ENCODE results near the gene EDAR.

The EDAR gene

GRCh38 chr2:109029490-109030201 is 40.6 kb upstream of the EDAR start:
- no peak overlapping the region for H3K4me3 ChIP-seq (ENCODE audit: low read depth, low read length)
- DNase-seq (ENCODE audit: low read depth), result no peak
- in situ Hi-C loops (cut with HindIII; ENCODE audit: low sequenced_read_pairs), result no loop called here
- no peak for TF ChIP-seq CTCF (IDR thresholded peaks at IDR 0.05; ENCODE audit: low read depth, low read length, missing control alignments)

GRCh38 chr2:109028738-109029489 is 39.9 kb upstream of the EDAR start:
- in situ Hi-C loops (cut with HindIII; ENCODE audit: low sequenced_read_pairs), result no loop called here
- TF ChIP-seq CTCF (IDR thresholded peaks at IDR 0.05; ENCODE audit: low read depth, low read length, missing control alignments), result no peak
- no peak overlapping the region for H3K4me3 ChIP-seq (ENCODE audit: low read depth, low read length)
- no peak for DNase-seq (ENCODE audit: low read depth)

GRCh38 chr2:109028277-109028676 is 39.3 kb upstream of the EDAR start:
- DNase-seq (ENCODE audit: low read depth), result no peak
- no peak overlapping the region for H3K4me3 ChIP-seq (ENCODE audit: low read depth, low read length)
- in situ Hi-C loops (cut with HindIII; ENCODE audit: low sequenced_read_pairs), result no loop called here
- no peak for TF ChIP-seq CTCF (IDR thresholded peaks at IDR 0.05; ENCODE audit: low read depth, low read length, missing control alignments)

GRCh38 chr2:109027702-109028101 is 38.7 kb upstream of the EDAR start:
- DNase-seq (ENCODE audit: low read depth), result no peak
- no peak for TF ChIP-seq CTCF (IDR thresholded peaks at IDR 0.05; ENCODE audit: low read depth, low read length, missing control alignments)
- no peak overlapping the region for H3K4me3 ChIP-seq (ENCODE audit: low read depth, low read length)
- in situ Hi-C loops (cut with HindIII; ENCODE audit: low sequenced_read_pairs), result no loop called here

GRCh38 chr2:109024477-109024876 is 35.5 kb upstream of the EDAR start:
- no peak for DNase-seq (ENCODE audit: low read depth)
- no peak overlapping the region for H3K4me3 ChIP-seq (ENCODE audit: low read depth, low read length)
- TF ChIP-seq CTCF (IDR thresholded peaks at IDR 0.05; ENCODE audit: low read depth, low read length, missing control alignments), result no peak
- in situ Hi-C loops (cut with HindIII; ENCODE audit: low sequenced_read_pairs), result loop anchor here (5.0 kb wide), 1 partner anchor 38 kb away; no protein-coding TSS in a partner anchor

GRCh38 chr2:109021895-109022300 is 32.9 kb upstream of the EDAR start:
- in situ Hi-C loops (cut with HindIII; ENCODE audit: low sequenced_read_pairs), result loop anchor here (5.0 kb wide), 1 partner anchor 40 kb away; no protein-coding TSS in a partner anchor
- no peak for TF ChIP-seq CTCF (IDR thresholded peaks at IDR 0.05; ENCODE audit: low read depth, low read length, missing control alignments)
- no peak overlapping the region for H3K4me3 ChIP-seq (ENCODE audit: low read depth, low read length)
- no peak for DNase-seq (ENCODE audit: low read depth)
